B cell (primary cell): Measurements from ENCODE around the gene CCNE1. TPM values are rescaled to one million over a fixed set of nuclear protein-coding genes. Genes with fewer than 3 reads are reported as not detected.

Source experiments
- ATAC-seq: fragments of 200-7000 bp; cut with Tn5 transposase; one replicate; pipeline ENCODE4 v1.10.0; 2021; ENCODE audit warnings: low read depth, mild to moderate bottlenecking, moderate number of reproducible peaks, moderate library complexity
- CTCF ChIA-PET: fragments of 350-600 bp; sonication (Branson Sonifier 250); formaldehyde crosslinking; loops from one replicate; lab custom pipeline; 2021; ENCODE audit warnings: antibody characterized with exemption, inconsistent platforms; lab: Charles Lee
- POLR2A ChIA-PET: fragments of 350-600 bp; sonication (Branson Sonifier 250); formaldehyde crosslinking; loops from one replicate; lab custom pipeline; 2021; ENCODE audit warnings: antibody characterized with exemption; lab: Charles Lee
- DNase-seq: peaks from one replicate; pipeline ENCODE4 v3.0.0; 2013
- H2AFZ ChIP-seq: 2 replicates; pipeline ENCODE4 v1.6.1; 2012; ENCODE audit warnings: mild to moderate bottlenecking, low read depth, low read length; ENCODE audit not compliant: insufficient read depth, poor library complexity, severe bottlenecking
- H3K27ac ChIP-seq, 2 donors: 1 replicate in 1 of 2; 2 replicates in 1 of 2; pipeline ENCODE4 v1.5.1; 2012 to 2013; ENCODE audit warnings: low read length in 2 of 2, mild to moderate bottlenecking in 2 of 2, moderate library complexity in 1 of 2
- H3K27me3 ChIP-seq, 4 experiments: fragments of 200-600 bp in 1 of 4; sonication (generic) in 1 of 4; replicated peaks in 1 of 4; 1 replicate in 2 of 4; 2 replicates in 2 of 4; pipeline versions ENCODE4 v1.6.1 to v1.7.0; 2013 to 2016; ENCODE audit warnings: low read length in 3 of 4, mild to moderate bottlenecking in 2 of 4, mixed read lengths in 1 of 4, moderate library complexity in 1 of 4; ENCODE audit not compliant: insufficient read depth in 4 of 4, control insufficient read depth in 3 of 4; ENCODE audit errors: control extremely low read depth in 1 of 4
- H3K36me3 ChIP-seq, 2 experiments: replicated peaks in 1 of 2; 1 replicate in 1 of 2; 2 replicates in 1 of 2; pipeline versions ENCODE4 v1.6.1 to v1.7.1; 2013; ENCODE audit warnings: low read length in 1 of 2; ENCODE audit not compliant: insufficient read depth in 2 of 2, control insufficient read depth in 1 of 2; ENCODE audit errors: control extremely low read depth in 1 of 2, extremely low read depth in 1 of 2
- H3K4me1 ChIP-seq, 2 donors: fragments of 200-600 bp in 1 of 2; sonication (generic) in 1 of 2; 1 replicate in 1 of 2; 2 replicates in 1 of 2; pipeline versions ENCODE4 v1.5.1 to v1.6.1; 2013 to 2017; ENCODE audit warnings: low read length in 2 of 2; ENCODE audit not compliant: control insufficient read depth in 2 of 2, insufficient read depth in 2 of 2
- H3K4me2 ChIP-seq: replicated peaks from 2 replicates; pipeline ENCODE3; 2012; ENCODE audit warnings: mild to moderate bottlenecking, low read depth, low read length; ENCODE audit not compliant: poor library complexity, severe bottlenecking
- H3K4me3 ChIP-seq, 5 experiments: fragments of 200-600 bp in 1 of 5; sonication (generic) in 1 of 5; 1 replicate in 3 of 5; 2 replicates in 2 of 5; pipeline versions ENCODE4 v1.5.1 to v1.7.0; 2011 to 2016; ENCODE audit warnings: low read length in 4 of 5, mild to moderate bottlenecking in 4 of 5, low read depth in 2 of 5, control low read depth in 1 of 5, moderate library complexity in 1 of 5; ENCODE audit not compliant: insufficient read depth in 1 of 5; ENCODE audit errors: control extremely low read depth in 1 of 5, extremely low read depth in 1 of 5
- H3K79me2 ChIP-seq: fragments of 200-600 bp; sonication (generic); one replicate; pipeline ENCODE4 v1.6.0; 2016; ENCODE audit warnings: low read length; ENCODE audit not compliant: control insufficient read depth, insufficient read depth
- H3K9ac ChIP-seq: fragments of 200-600 bp; sonication (generic); 2 replicates; pipeline ENCODE4 v1.6.1; 2017; ENCODE audit warnings: mild to moderate bottlenecking, low read length, moderate library complexity
- H3K9me3 ChIP-seq, 3 donors: one replicate each; pipeline versions ENCODE4 v1.6.1 to v1.7.1; 2013; ENCODE audit warnings: low read length in 2 of 3; ENCODE audit not compliant: control insufficient read depth in 2 of 3, insufficient read depth in 1 of 3; ENCODE audit errors: control extremely low read depth in 1 of 3
- H4K20me1 ChIP-seq: 2 replicates; pipeline ENCODE4 v1.6.0; 2012; ENCODE audit warnings: mild to moderate bottlenecking, low read length; ENCODE audit not compliant: insufficient read depth, control insufficient read depth, poor library complexity, severe bottlenecking
- H3K27ac Mint-ChIP-seq: one replicate; pipeline ENCODE4 v1.8.0; 2021; ENCODE audit warnings: mixed read lengths
- H3K27me3 Mint-ChIP-seq: one replicate; pipeline ENCODE4 v1.8.0; 2021; ENCODE audit warnings: mixed read lengths
- H3K4me1 Mint-ChIP-seq: one replicate; pipeline ENCODE4 v1.8.0; 2021; ENCODE audit warnings: mixed read lengths
- H3K4me3 Mint-ChIP-seq: one replicate; pipeline ENCODE4 v1.8.0; 2021; ENCODE audit warnings: mixed read lengths
- H3K9me3 Mint-ChIP-seq: one replicate; pipeline ENCODE4 v1.8.0; 2022; ENCODE audit warnings: mixed read lengths; ENCODE audit not compliant: insufficient read depth
- EZH2 ChIP-seq: IDR thresholded peaks from 2 replicates; pipeline ENCODE4 v1.6.1; 2012; ENCODE audit warnings: borderline replicate concordance, low read depth, mild to moderate bottlenecking, moderate library complexity, low read length; ENCODE audit not compliant: insufficient read depth, poor library complexity, severe bottlenecking
- WGBS: methylation state at CpG from one replicate; pipeline ENCODE4 v1.1.5; 2013; ENCODE audit warnings: missing lambda C conversion rate; ENCODE audit not compliant: insufficient coverage; 5-methylcytosine and 5-hydroxymethylcytosine counted together
- intact Hi-C: fragments of 100-400 bp; cut with micrococcal nuclease; formaldehyde crosslinking; loops from one replicate; pipeline ENCODE4 v1.10.0; 2022
- polyA plus RNA-seq: library from polyadenylated mRNA; depleted of rRNA; stranded (reverse); fragments of >200 nt; gene quantifications from 2 replicates; pipeline ENCODE4 v1.2.3, GENCODE V29; 2012
- total RNA-seq, 2 donors: library from RNA; stranded (reverse); fragments of 120-200 nt in 1 of 2; gene quantifications; 1 replicate in 1 of 2; 2 replicates in 1 of 2; pipeline versions ENCODE4 v1.2.3 to v1.2.4, GENCODE V29; 2013 to 2022
- TF ChIP-seq, protein P1 (sequence below): fragments of 200-600 bp; IDR thresholded peaks from one replicate; pipeline ENCODE4 v1.8.0; 2022; ENCODE audit warnings: antibody characterized with exemption, mild to moderate bottlenecking

The CCNE1 gene
- total and polyA plus RNA-seq, 2 donors (not counting 1 experiment from before 2014, with no cell fraction given), result 2.5 to 2.8 TPM

DNA sequence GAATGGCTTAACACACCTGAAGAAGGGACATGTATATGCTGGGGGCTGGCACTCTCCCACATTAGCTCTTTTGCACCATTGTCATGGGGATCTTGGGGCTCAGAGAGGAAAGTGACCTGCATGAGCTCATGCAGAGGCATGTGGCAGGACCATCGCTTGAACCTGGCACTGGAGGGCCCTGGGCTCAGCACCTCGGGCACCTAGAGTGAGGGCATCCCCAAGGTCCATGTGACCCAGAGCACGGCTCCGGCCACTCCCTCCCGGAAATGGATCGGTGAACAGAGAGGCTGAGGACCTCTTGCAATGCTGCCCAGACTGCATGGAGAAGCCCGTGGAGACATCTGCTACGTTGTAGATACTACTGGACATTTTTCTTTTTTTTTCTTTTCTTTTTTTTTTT is 38.6 kb upstream of the CCNE1 start:
- CTCF ChIA-PET, result interaction anchor here (1.2 to 1.3 kb wide), 3 partner anchors 10 to 100 kb away, joined by 3 to 4 read pairs (median 4); no protein-coding TSS in a partner anchor
- DNase-seq (no peak), ATAC-seq (no peak)
- no peak overlapping the region for H3K9ac ChIP-seq
- H2AFZ ChIP-seq, result no peak overlapping the region
- POLR2A ChIA-PET, result no interaction called here
- no peaks in the 10 kb centered on the region for H4K20me1 ChIP-seq
- Mint-ChIP-seq H3K9me3 (no peaks in the 10 kb centered on the region), H3K4me3 (no peak overlapping the region), H3K27ac (no peak overlapping the region), H3K4me1 (no peaks in the 10 kb centered on the region), H3K27me3 (peaks cover 13% of the 10 kb centered on the region)
- TF ChIP-seq, protein P1, sequence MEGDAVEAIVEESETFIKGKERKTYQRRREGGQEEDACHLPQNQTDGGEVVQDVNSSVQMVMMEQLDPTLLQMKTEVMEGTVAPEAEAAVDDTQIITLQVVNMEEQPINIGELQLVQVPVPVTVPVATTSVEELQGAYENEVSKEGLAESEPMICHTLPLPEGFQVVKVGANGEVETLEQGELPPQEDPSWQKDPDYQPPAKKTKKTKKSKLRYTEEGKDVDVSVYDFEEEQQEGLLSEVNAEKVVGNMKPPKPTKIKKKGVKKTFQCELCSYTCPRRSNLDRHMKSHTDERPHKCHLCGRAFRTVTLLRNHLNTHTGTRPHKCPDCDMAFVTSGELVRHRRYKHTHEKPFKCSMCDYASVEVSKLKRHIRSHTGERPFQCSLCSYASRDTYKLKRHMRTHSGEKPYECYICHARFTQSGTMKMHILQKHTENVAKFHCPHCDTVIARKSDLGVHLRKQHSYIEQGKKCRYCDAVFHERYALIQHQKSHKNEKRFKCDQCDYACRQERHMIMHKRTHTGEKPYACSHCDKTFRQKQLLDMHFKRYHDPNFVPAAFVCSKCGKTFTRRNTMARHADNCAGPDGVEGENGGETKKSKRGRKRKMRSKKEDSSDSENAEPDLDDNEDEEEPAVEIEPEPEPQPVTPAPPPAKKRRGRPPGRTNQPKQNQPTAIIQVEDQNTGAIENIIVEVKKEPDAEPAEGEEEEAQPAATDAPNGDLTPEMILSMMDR, result no peak
- TF ChIP-seq EZH2, result no peak
- H3K27me3 ChIP-seq, result no peaks in the 10 kb centered on the region
- H3K4me1 ChIP-seq, result no peaks in the 10 kb centered on the region
- H3K79me2 ChIP-seq, result no peaks in the 10 kb centered on the region
- intact Hi-C loops, result no loop called here
- H3K27ac ChIP-seq, result no peak overlapping the region
- H3K4me2 ChIP-seq, result no peak overlapping the region
- 98% methylated on average over 6 of the region's 8 CpGs for WGBS
- no peak overlapping the region for H3K4me3 ChIP-seq
- no peaks in the 10 kb centered on the region for H3K36me3 ChIP-seq
- H3K9me3 ChIP-seq, result no peaks in the 10 kb centered on the region

DNA sequence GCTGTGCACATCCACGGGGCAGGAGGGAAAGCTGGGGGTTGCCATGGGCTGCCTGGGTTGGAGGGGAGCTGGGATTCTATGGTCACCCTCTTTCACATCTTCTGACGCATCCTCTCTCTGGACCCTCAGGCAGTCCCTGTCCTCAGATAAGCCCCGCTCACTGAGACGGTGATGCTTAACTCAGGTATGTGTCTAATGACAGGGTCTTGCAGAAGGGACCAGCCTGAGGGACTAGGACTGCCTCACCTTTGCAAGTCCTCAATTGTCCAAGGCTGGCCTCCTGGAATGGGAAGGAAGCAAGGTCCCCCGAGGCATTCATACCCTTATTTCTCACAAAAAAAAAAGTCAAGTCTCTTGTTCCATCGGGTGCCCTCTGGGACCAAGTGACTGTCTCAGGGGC is 37.7 kb upstream of the CCNE1 start:
- Histone ChIP-seq H3K27me3 (no peaks in the 10 kb centered on the region), H2AFZ (no peak overlapping the region), H3K27ac (no peak overlapping the region), H3K9me3 (no peaks in the 10 kb centered on the region), H3K9ac (no peak overlapping the region), H3K79me2 (no peaks in the 10 kb centered on the region), H3K4me1 (no peaks in the 10 kb centered on the region), H3K36me3 (no peaks in the 10 kb centered on the region), H3K4me2 (no peak overlapping the region), H3K4me3 (no peak overlapping the region), H4K20me1 (no peaks in the 10 kb centered on the region)
- POLR2A ChIA-PET, result no interaction called here
- CTCF ChIA-PET, result interaction anchor here (1.2 kb wide), 1 partner anchor 11 kb away, joined by 4 read pairs; no protein-coding TSS in a partner anchor
- no peaks in the 10 kb centered on the region for H3K9me3 Mint-ChIP-seq
- intact Hi-C loops, result no loop called here
- no peak for DNase-seq
- H3K4me1 Mint-ChIP-seq, result no peaks in the 10 kb centered on the region
- H3K27me3 Mint-ChIP-seq, result peaks cover 13% of the 10 kb centered on the region
- 100% methylated on average over 3 of the region's 6 CpGs for WGBS
- no peak overlapping the region for H3K4me3 Mint-ChIP-seq
- no peak overlapping the region for H3K27ac Mint-ChIP-seq
- no peak for TF ChIP-seq EZH2
- TF ChIP-seq, protein P1, result no peak
- no peak for ATAC-seq
